ENCODE measurements around the gene CRTC3. TPM values are rescaled to one million over a fixed set of nuclear protein-coding genes. Genes with fewer than 3 reads are reported as not detected.

The CRTC3 gene
- total RNA-seq, 2 experiments from 2014 or later, result 90.7 to 92.4 TPM

DNA sequence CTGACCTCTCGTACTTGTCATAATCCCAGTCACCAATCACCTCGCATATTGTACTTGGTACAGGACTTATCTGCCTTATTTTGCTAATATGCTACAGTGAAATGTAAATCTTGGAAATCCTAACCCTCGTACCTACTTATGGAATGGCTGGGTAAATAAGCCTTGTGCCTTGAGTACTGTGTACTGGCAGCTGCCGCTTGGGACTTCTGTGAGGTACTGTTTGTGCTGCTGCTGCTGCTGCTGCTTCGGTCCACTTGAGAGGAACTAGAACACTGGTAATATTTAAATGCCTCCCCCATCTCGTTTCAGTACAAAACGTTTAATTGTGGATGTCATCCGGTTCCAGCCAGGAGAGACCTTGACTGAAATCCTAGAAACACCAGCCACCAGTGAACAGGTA lies 42.5 kb upstream of the CRTC3 start:
- Histone ChIP-seq H3K27ac (ENCODE audit: low read depth in 1 of 2, low read length in 2 of 2) (no peak overlapping the region), H3K4me3 (ENCODE audit: low read length) (no peak overlapping the region), H3K27me3 (ENCODE audit: control insufficient read depth in 1 of 2, insufficient read depth in 2 of 2, low read length in 2 of 2) (no peaks in the 10 kb centered on the region), H3K9me3 (ENCODE audit: control insufficient read depth in 1 of 2, insufficient read depth in 1 of 2, low read length in 2 of 2) (no peaks in the 10 kb centered on the region), H3K4me1 (ENCODE audit: insufficient read depth, low read length) (no peaks in the 10 kb centered on the region), H3K36me3 (ENCODE audit: insufficient read depth, low read length) (peaks cover 88% of the 10 kb centered on the region)
- ChIA-PET POLR2A (no interaction called here), CTCF (no interaction called here)
- no peak overlapping the region for H3K27ac Mint-ChIP-seq
- peaks cover 6% of the 10 kb centered on the region for H3K4me1 Mint-ChIP-seq (ENCODE audit: low read depth)
- DNase-seq (no peak), ATAC-seq (ENCODE audit: poor library complexity) (no peak)
- H3K4me3 Mint-ChIP-seq, result no peak overlapping the region
- TF ChIP-seq, protein P1, sequence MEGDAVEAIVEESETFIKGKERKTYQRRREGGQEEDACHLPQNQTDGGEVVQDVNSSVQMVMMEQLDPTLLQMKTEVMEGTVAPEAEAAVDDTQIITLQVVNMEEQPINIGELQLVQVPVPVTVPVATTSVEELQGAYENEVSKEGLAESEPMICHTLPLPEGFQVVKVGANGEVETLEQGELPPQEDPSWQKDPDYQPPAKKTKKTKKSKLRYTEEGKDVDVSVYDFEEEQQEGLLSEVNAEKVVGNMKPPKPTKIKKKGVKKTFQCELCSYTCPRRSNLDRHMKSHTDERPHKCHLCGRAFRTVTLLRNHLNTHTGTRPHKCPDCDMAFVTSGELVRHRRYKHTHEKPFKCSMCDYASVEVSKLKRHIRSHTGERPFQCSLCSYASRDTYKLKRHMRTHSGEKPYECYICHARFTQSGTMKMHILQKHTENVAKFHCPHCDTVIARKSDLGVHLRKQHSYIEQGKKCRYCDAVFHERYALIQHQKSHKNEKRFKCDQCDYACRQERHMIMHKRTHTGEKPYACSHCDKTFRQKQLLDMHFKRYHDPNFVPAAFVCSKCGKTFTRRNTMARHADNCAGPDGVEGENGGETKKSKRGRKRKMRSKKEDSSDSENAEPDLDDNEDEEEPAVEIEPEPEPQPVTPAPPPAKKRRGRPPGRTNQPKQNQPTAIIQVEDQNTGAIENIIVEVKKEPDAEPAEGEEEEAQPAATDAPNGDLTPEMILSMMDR (IDR thresholded peaks at IDR 0.05), result no peak
- peaks cover 93% of the 10 kb centered on the region for H3K36me3 Mint-ChIP-seq (ENCODE audit: low read depth)
- H3K9me3 Mint-ChIP-seq, result no peaks in the 10 kb centered on the region
- H3K27me3 Mint-ChIP-seq, result no peaks in the 10 kb centered on the region
- intact Hi-C loops (cut with DNase I, micrococcal nuclease), result loop anchor here (10.0 kb wide), 2 partner anchors 62 to 398 kb away; partner anchors contain the start of gene FES (in 1 of the 2)

DNA sequence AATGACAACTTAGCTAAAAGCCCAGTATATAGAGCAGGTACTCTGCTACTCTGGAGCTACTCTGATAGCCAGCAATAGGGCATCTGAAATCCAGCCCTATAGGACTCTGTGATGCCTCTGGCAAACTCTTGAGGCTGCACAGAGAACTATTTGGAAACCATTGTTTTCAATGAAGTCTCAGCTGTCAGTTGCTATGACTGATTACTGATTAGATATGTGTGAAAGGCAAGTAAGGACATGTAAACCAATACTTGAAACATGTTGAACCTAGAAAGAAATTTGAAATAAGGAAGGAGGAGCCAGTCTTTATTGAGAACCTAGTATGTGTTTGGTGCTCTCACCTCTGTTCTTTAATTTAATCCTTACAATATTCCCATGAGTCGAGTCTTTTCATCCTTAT lies 40.2 kb upstream of the CRTC3 start:
- Histone ChIP-seq H3K4me1 (ENCODE audit: insufficient read depth, low read length) (peaks cover 7% of the 10 kb centered on the region), H3K4me3 (ENCODE audit: low read length) (no peak overlapping the region), H3K36me3 (ENCODE audit: insufficient read depth, low read length) (peaks cover 87% of the 10 kb centered on the region), H3K9me3 (ENCODE audit: control insufficient read depth in 1 of 2, insufficient read depth in 1 of 2, low read length in 2 of 2) (no peaks in the 10 kb centered on the region), H3K27ac (ENCODE audit: low read depth in 1 of 2, low read length in 2 of 2) (no peak overlapping the region), H3K27me3 (ENCODE audit: control insufficient read depth in 1 of 2, insufficient read depth in 2 of 2, low read length in 2 of 2) (no peaks in the 10 kb centered on the region)
- POLR2A ChIA-PET, result no interaction called here
- Mint-ChIP-seq H3K4me3 (no peak overlapping the region), H3K27me3 (no peaks in the 10 kb centered on the region), H3K27ac (no peak overlapping the region), H3K9me3 (no peaks in the 10 kb centered on the region), H3K36me3 (ENCODE audit: low read depth) (peaks cover 94% of the 10 kb centered on the region), H3K4me1 (ENCODE audit: low read depth) (peaks cover 19% of the 10 kb centered on the region)
- no peak for ATAC-seq (ENCODE audit: poor library complexity)
- intact Hi-C loops (cut with DNase I, micrococcal nuclease), result loop anchor here (10.0 kb wide), 2 partner anchors 65 to 395 kb away; partner anchors contain the start of gene FES (in 1 of the 2)
- CTCF ChIA-PET, result interaction anchor here (0.6 to 0.7 kb wide), 2 partner anchors 207 to 523 kb away, joined by 3 to 4 read pairs; no protein-coding TSS in a partner anchor
- TF ChIP-seq, protein P1 (IDR thresholded peaks at IDR 0.05), result no peak
- DNase-seq, result no peak

DNA sequence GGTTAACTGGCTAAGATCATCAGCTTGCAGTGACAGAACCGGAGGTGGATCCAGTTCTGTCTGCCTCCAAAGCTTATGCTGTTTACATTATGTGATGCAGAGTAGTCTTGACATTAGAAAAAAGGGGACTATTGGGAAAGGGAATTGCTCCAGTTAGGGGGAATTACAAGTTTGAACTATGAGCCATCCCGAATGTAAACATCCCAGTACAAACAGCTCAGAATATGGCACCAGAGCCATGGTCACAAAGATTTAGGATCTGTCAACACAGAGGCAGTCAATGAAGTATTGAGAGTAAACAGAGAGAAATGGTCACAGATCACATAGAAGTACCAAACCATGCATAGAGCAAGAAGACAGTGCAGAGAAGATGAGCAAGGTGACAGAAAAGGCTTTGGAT lies 39.8 kb upstream of the CRTC3 start:
- Mint-ChIP-seq H3K27me3 (no peaks in the 10 kb centered on the region), H3K27ac (no peak overlapping the region), H3K36me3 (ENCODE audit: low read depth) (peaks cover 94% of the 10 kb centered on the region), H3K4me3 (no peak overlapping the region), H3K9me3 (no peaks in the 10 kb centered on the region), H3K4me1 (ENCODE audit: low read depth) (peaks cover 19% of the 10 kb centered on the region)
- H3K27me3 ChIP-seq (ENCODE audit: control insufficient read depth in 1 of 2, insufficient read depth in 2 of 2, low read length in 2 of 2), result no peaks in the 10 kb centered on the region
- no peak for DNase-seq
- no peak overlapping the region for H3K27ac ChIP-seq (ENCODE audit: low read depth in 1 of 2, low read length in 2 of 2)
- intact Hi-C loops (cut with DNase I, micrococcal nuclease), result loop anchor here (10.0 kb wide), 2 partner anchors 65 to 395 kb away; partner anchors contain the start of gene FES (in 1 of the 2)
- H3K4me3 ChIP-seq (ENCODE audit: low read length), result no peak overlapping the region
- ATAC-seq (ENCODE audit: poor library complexity), result no peak
- TF ChIP-seq, protein P1 (IDR thresholded peaks at IDR 0.05), result no peak
- H3K4me1 ChIP-seq (ENCODE audit: insufficient read depth, low read length), result peaks cover 7% of the 10 kb centered on the region
- ChIA-PET CTCF (interaction anchor here (0.6 kb wide), 1 partner anchor 207 kb away, joined by 4 read pairs; no protein-coding TSS in a partner anchor), POLR2A (no interaction called here)
- no peaks in the 10 kb centered on the region for H3K9me3 ChIP-seq (ENCODE audit: control insufficient read depth in 1 of 2, insufficient read depth in 1 of 2, low read length in 2 of 2)
- peaks cover 86% of the 10 kb centered on the region for H3K36me3 ChIP-seq (ENCODE audit: insufficient read depth, low read length)

Data from CD4-positive, alpha-beta T cell (primary cell).